ENCODE measurements around the gene ACTL7A.

DNA sequence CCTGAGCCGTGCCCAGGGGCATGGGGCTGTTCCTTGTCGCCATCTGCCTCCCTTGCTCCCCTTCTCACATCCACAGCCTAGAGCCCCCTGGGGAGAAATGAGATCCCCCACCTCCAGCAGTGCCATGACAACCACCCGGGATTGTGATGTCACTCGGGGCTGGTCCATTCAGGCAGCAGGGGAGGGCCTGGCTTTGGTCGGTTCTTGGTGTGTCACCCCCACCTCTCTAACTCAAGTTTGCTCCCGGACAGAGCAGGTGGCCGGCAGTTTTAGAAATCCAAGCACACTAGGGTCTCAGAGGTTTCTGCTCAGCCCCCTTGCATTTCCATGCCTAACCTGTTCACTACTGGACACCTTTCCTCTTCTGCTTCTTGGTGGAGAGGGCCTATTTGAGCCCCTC lies 6.2 kb upstream of the ACTL7A start, which contains the start of gene ACTL7B:
- TF ChIP-seq, protein P1, sequence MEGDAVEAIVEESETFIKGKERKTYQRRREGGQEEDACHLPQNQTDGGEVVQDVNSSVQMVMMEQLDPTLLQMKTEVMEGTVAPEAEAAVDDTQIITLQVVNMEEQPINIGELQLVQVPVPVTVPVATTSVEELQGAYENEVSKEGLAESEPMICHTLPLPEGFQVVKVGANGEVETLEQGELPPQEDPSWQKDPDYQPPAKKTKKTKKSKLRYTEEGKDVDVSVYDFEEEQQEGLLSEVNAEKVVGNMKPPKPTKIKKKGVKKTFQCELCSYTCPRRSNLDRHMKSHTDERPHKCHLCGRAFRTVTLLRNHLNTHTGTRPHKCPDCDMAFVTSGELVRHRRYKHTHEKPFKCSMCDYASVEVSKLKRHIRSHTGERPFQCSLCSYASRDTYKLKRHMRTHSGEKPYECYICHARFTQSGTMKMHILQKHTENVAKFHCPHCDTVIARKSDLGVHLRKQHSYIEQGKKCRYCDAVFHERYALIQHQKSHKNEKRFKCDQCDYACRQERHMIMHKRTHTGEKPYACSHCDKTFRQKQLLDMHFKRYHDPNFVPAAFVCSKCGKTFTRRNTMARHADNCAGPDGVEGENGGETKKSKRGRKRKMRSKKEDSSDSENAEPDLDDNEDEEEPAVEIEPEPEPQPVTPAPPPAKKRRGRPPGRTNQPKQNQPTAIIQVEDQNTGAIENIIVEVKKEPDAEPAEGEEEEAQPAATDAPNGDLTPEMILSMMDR (IDR thresholded peaks at IDR 0.05): no peak
- TF ChIP-seq POLR2A (IDR thresholded peaks at IDR 0.05): no peak
